Endothelial cell (in vitro differentiated cells): Measurements from ENCODE around the gene ADNP2. TPM values are rescaled to one million over a fixed set of nuclear protein-coding genes. Genes with fewer than 3 reads are reported as not detected.

Source experiments
- DNase-seq: peaks from one replicate; pipeline ENCODE4 v3.0.0; 2021; ENCODE audit warnings: low spot score
- H3K27ac Mint-ChIP-seq: one replicate; pipeline ENCODE4 v1.8.0; 2021; ENCODE audit warnings: mixed read lengths, inconsistent platforms; ENCODE audit not compliant: unreplicated experiment
- H3K27me3 Mint-ChIP-seq: one replicate; pipeline ENCODE4 v1.8.0; 2021; ENCODE audit warnings: mild to moderate bottlenecking, moderate library complexity, mixed read lengths, inconsistent platforms; ENCODE audit not compliant: unreplicated experiment
- H3K36me3 Mint-ChIP-seq: one replicate; pipeline ENCODE4 v1.8.0; 2021; ENCODE audit warnings: mild to moderate bottlenecking, low read depth, mixed read lengths, inconsistent platforms; ENCODE audit not compliant: unreplicated experiment
- H3K4me1 Mint-ChIP-seq: one replicate; pipeline ENCODE4 v1.8.0; 2021; ENCODE audit warnings: mild to moderate bottlenecking, mixed read lengths, inconsistent platforms; ENCODE audit not compliant: unreplicated experiment
- H3K4me3 Mint-ChIP-seq: one replicate; pipeline ENCODE4 v1.8.0; 2021; ENCODE audit warnings: mild to moderate bottlenecking, mixed read lengths, inconsistent platforms; ENCODE audit not compliant: unreplicated experiment
- H3K9me3 Mint-ChIP-seq: one replicate; pipeline ENCODE4 v1.8.0; 2021; ENCODE audit warnings: mixed read lengths, inconsistent platforms; ENCODE audit not compliant: unreplicated experiment
- total RNA-seq: library from RNA; stranded (reverse); fragmentation: NEBNext Ultra II Directional; extraction: Animal tissue kit (Norgen Biotek cat#: 25700); gene quantifications from one replicate; pipeline ENCODE4 v1.2.1, GENCODE V29; 2021; ENCODE audit not compliant: unreplicated experiment
- TF ChIP-seq, protein P1 (sequence below): fragments of 200-600 bp; sonication (generic); IDR thresholded peaks from one replicate; pipeline ENCODE4 v1.5.0; 2021; ENCODE audit warnings: antibody characterized with exemption; ENCODE audit not compliant: unreplicated experiment

Gene ADNP2
- total RNA-seq, 1 donor from 2014 or later, result 23.7 TPM

DNA sequence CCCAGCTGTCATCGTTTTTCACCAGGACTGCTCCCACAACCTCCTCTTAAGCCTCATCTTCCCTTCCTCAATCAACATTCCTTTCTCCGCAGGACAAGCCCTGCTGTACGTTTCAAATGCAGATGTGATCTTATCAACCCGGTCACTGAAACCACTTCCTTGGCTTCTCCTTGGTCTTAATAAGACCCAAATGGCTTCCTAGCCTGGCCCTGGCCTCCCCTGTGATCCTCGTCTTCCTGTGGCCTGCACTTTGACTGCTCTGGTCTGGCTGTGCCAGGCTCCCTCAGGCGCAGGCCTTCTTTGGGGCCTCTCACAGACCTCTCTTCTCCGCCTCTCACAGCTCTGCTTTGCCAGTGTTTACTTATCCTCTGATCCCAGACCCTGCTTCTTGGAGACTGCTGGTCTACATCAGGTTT, 4.7 kb upstream of the ADNP2 start:
- Mint-ChIP-seq H3K27me3 (peaks cover 12% of the 10 kb centered on the region), H3K4me3 (peak overlapping the region; percentile 19), H3K27ac (no peak overlapping the region), H3K4me1 (peaks cover 10% of the 10 kb centered on the region), H3K36me3 (no peaks in the 10 kb centered on the region), H3K9me3 (no peaks in the 10 kb centered on the region)
- DNase-seq, result no peak
- TF ChIP-seq, protein P1, sequence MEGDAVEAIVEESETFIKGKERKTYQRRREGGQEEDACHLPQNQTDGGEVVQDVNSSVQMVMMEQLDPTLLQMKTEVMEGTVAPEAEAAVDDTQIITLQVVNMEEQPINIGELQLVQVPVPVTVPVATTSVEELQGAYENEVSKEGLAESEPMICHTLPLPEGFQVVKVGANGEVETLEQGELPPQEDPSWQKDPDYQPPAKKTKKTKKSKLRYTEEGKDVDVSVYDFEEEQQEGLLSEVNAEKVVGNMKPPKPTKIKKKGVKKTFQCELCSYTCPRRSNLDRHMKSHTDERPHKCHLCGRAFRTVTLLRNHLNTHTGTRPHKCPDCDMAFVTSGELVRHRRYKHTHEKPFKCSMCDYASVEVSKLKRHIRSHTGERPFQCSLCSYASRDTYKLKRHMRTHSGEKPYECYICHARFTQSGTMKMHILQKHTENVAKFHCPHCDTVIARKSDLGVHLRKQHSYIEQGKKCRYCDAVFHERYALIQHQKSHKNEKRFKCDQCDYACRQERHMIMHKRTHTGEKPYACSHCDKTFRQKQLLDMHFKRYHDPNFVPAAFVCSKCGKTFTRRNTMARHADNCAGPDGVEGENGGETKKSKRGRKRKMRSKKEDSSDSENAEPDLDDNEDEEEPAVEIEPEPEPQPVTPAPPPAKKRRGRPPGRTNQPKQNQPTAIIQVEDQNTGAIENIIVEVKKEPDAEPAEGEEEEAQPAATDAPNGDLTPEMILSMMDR, result no peak

DNA sequence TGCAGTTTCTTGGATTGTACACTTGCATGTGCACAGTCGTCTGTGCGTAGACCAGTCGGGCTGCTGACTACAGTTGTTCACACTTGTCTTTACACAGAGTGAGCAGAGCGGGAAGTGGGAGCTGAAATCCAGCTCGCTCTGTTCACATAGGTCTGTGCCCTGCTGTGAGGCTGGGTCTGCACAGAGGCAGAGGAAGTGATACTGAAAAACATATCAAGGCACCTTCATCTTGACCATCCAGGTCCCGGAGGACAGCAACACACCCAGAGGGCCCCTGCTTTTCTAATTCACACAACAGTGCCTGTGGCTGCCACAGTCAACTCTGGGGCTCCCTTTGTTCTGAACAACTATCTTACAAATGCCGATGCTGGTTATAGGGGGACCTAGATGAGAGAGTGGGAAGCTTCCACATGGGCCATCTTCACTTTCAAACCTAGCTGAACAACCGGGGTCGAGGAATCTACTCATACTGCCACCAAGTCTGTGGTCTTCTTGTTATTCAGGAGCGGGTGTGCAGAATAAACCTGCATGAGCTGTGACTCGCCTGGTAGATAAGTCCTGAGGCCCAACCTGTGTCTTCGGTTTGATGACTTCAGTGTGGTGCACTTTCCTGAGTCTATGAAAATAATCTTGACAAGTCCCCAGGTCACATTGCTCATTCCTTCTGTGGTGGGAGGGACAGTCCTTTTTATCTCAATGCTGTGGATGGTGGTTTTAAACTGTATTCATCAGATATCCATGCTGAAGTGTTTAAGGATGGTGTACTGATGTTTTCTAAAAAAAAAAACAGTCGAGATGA, 3.5 kb upstream of the ADNP2 start:
- Mint-ChIP-seq H3K36me3 (no peaks in the 10 kb centered on the region), H3K4me1 (peaks cover 13% of the 10 kb centered on the region), H3K27me3 (peaks cover 14% of the 10 kb centered on the region), H3K4me3 (no peak overlapping the region), H3K9me3 (no peaks in the 10 kb centered on the region), H3K27ac (no peak overlapping the region)
- no peak for DNase-seq
- TF ChIP-seq, protein P1, result no peak

DNA sequence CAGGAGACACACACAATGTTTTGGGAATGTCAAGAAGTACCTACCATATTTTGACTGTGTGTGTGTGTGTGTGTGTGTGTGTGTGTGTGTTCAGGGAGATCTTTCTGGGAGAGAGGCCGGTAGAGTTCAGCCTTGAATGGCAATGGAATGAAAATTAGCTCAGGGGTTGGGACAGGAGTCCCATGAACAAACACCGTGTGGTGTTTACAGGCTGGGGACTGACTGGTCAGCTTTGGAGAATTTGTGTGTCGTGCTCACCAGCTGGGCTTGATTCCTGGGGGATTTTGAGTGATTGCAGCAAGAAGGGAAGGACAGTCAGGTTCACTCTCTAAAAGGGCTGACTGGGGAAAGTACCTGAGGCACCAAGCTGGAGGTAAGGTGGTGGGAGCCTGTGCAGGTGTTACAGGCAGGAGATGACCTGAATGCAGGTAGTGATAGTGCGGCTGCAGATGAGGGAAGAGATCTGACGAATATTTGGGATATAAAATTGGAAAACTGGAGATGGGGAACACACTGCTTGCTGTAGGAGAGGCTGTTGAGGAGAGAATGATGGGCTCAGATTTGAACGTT, 2.5 kb upstream of the ADNP2 start:
- TF ChIP-seq, protein P1, result no peak
- Mint-ChIP-seq H3K4me3 (no peak overlapping the region), H3K9me3 (no peaks in the 10 kb centered on the region), H3K27ac (no peak overlapping the region), H3K36me3 (no peaks in the 10 kb centered on the region), H3K27me3 (peaks cover 14% of the 10 kb centered on the region), H3K4me1 (peaks cover 15% of the 10 kb centered on the region)
- no peak for DNase-seq

DNA sequence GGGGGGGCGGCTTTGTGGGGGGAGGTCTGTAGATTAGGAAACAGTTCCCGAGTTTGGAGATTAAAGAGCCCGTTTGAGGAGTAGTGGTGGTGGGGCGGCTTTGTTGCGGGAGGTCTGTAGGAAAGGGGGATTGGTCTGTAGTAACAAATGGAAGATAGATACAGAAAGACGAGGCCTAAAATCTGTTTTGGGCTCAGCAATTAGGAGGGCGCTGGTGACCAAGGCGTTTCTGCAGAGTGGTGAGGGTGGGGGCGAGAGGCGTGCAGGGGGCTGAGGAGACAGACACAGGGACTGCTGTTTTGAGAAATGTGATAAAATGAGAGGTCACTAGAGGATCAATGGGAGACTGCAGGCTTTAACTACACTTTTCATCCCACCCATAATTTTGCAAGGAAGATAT, 1.6 kb upstream of the ADNP2 start:
- TF ChIP-seq, protein P1, result no peak
- no peaks in the 10 kb centered on the region for H3K9me3 Mint-ChIP-seq
- H3K27ac Mint-ChIP-seq, result no peak overlapping the region
- peaks cover 14% of the 10 kb centered on the region for H3K27me3 Mint-ChIP-seq
- peaks cover 15% of the 10 kb centered on the region for H3K4me1 Mint-ChIP-seq
- H3K36me3 Mint-ChIP-seq, result no peaks in the 10 kb centered on the region
- no peak overlapping the region for H3K4me3 Mint-ChIP-seq
- DNase-seq, result no peak

DNA sequence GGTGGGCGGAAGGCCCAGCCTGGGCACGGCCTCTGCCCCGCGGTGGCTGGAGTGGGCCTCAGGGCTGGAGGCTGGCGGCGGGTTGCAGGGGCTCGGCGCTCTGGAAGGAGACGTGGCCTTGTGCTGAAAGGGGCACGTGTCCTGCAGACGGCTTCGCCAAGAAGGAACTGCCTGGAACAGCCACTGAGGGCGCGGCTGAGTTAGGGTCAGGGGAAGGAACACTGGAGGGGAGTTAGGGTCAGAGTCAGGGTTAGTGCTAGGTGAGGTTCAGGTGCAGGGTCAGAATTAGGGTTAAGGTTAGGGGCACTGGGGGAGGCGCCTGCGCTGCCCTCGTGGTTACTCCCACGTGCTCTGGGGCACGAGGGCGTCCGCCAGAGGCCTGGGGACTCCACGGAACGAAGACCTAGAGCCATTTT, 933 bp upstream of the ADNP2 start:
- Mint-ChIP-seq H3K9me3 (no peaks in the 10 kb centered on the region), H3K4me1 (peaks cover 15% of the 10 kb centered on the region), H3K36me3 (no peaks in the 10 kb centered on the region), H3K27ac (no peak overlapping the region), H3K27me3 (peaks cover 14% of the 10 kb centered on the region), H3K4me3 (no peak overlapping the region)
- TF ChIP-seq, protein P1, result no peak
- DNase-seq, result no peak
